ENCODE measurements around the gene FZD1. TPM values are rescaled to one million over a fixed set of nuclear protein-coding genes. Genes with fewer than 3 reads are reported as not detected.

FZD1 gene
- total and polyA plus RNA-seq, 2 of the 13 experiments (the other 11 are each of a cell fraction or from before 2014, with no cell fraction given), result 0.22 to 0.80 TPM

GRCh38 chr7:91270372-91270771 is 6.1 kb downstream of the FZD1 start:
- ATAC-seq (no peak), DNase-seq (ENCODE audit: low spot score) (no peak), FAIRE-seq (no peak)
- ChIA-PET CTCF (ENCODE audit: low intra/inter-chr PET ratio, low total read pairs) (no interaction called here), POLR2A (no interaction called here)
- in situ Hi-C loops (cut with HindIII; ENCODE audit: extremely low pct_ligation_motif_present, low pct_unique_long_range_greater_than_20kb), result no loop called here
- Histone ChIP-seq H4K20me1 (ENCODE audit: insufficient read depth, low read length) (no peaks in the 10 kb centered on the region), H3K4me3 (replicated peaks in 1 of 3; ENCODE audit: insufficient read depth in 1 of 3, low read depth in 2 of 3, low read length in 3 of 3) (no peak overlapping the region), H3K9ac (ENCODE audit: insufficient read depth, low read depth, low read length) (no peak overlapping the region), H3K4me1 (ENCODE audit: insufficient read depth, low read length) (no peaks in the 10 kb centered on the region), H3K27me3 (ENCODE audit: control insufficient read depth in 1 of 2, insufficient read depth in 2 of 2, low read length in 2 of 2) (no peaks in the 10 kb centered on the region), H3K9me3 (ENCODE audit: low read length) (no peaks in the 10 kb centered on the region), H3K79me2 (ENCODE audit: insufficient read depth, low read length) (no peaks in the 10 kb centered on the region), H3K27ac (ENCODE audit: extremely low read length, insufficient read depth, low read length) (no peak overlapping the region), H3K4me2 (ENCODE audit: low read depth, low read length) (no peak overlapping the region), H3K36me3 (replicated peaks in 1 of 2; ENCODE audit: control insufficient read depth in 1 of 2, insufficient read depth in 2 of 2, low read length in 2 of 2) (no peaks in the 10 kb centered on the region), H2AFZ (ENCODE audit: low read length) (no peak overlapping the region)
- no peak for TF ChIP-seq HMG20A (CRISPR knock-in tag; IDR thresholded peaks at IDR 0.05; ENCODE audit: borderline replicate concordance)
- no peak for TF ChIP-seq HHEX (CRISPR knock-in tag; IDR thresholded peaks at IDR 0.05)
- no peak for TF ChIP-seq U2AF2 (IDR thresholded peaks at IDR 0.05; ENCODE audit: low read depth, low read length)
- no peak for TF ChIP-seq BRCA1 (CRISPR knock-in tag; IDR thresholded peaks at IDR 0.05)
- no peak for TF ChIP-seq ZNF709 (CRISPR knock-in tag; IDR thresholded peaks at IDR 0.05)
- no peak for TF ChIP-seq HOXA3 (CRISPR knock-in tag; IDR thresholded peaks at IDR 0.05)
- no peak for TF ChIP-seq KLF12 (CRISPR knock-in tag; IDR thresholded peaks at IDR 0.05; ENCODE audit: borderline replicate concordance)
- TF ChIP-seq CCDC6 (CRISPR knock-in tag; IDR thresholded peaks at IDR 0.05), result no peak
- no peak for TF ChIP-seq KAT8 (CRISPR knock-in tag; IDR thresholded peaks at IDR 0.05)
- TF ChIP-seq ZNF460 (CRISPR knock-in tag; IDR thresholded peaks at IDR 0.05; ENCODE audit: borderline replicate concordance), result no peak
- no peak for TF ChIP-seq ZGPAT (CRISPR knock-in tag; IDR thresholded peaks at IDR 0.05)
- no peak for TF ChIP-seq HCFC1 (IDR thresholded peaks at IDR 0.05; ENCODE audit: low read depth, low read length)
- no peak for TF ChIP-seq ZNF335 (CRISPR knock-in tag; IDR thresholded peaks at IDR 0.05)
- TF ChIP-seq RCOR2 (CRISPR knock-in tag; IDR thresholded peaks at IDR 0.05), result no peak
- TF ChIP-seq NCOA5 (CRISPR knock-in tag; IDR thresholded peaks at IDR 0.05), result no peak
- TF ChIP-seq TFDP1 (CRISPR knock-in tag; IDR thresholded peaks at IDR 0.05; ENCODE audit: borderline replicate concordance), result no peak
- no peak for TF ChIP-seq ZSCAN31 (CRISPR knock-in tag; IDR thresholded peaks at IDR 0.05; ENCODE audit: low read depth)
- TF ChIP-seq DBP (CRISPR knock-in tag; IDR thresholded peaks at IDR 0.05; ENCODE audit: not compliant biosample characterization), result no peak
- no peak for TF ChIP-seq FOXO1 (CRISPR knock-in tag; IDR thresholded peaks at IDR 0.05)
- intact Hi-C loops (cut with micrococcal nuclease; ENCODE audit: unreplicated experiment), result no loop called here
- no TSS peak for BruUV-seq (replicated peaks)
- WGBS (ENCODE audit: low lambda C conversion rate), result 49% methylated on average over 3 of the region's 3 CpGs
